Body of pancreas (tissue), 4 donors: Measurements from ENCODE around the gene MYLK.

ENCODE experiments used
- POLR2A ChIP-seq, 3 donors: fragments of 450-650 bp; IDR thresholded peaks; one replicate each; pipeline ENCODE4 v1.6.1; 2016; ENCODE audit warnings: antibody characterized with exemption in 3 of 3, mild to moderate bottlenecking in 2 of 3
- TF ChIP-seq, protein P1 (sequence below), 7 experiments: fragments of 450-650 bp in 4 of 7; fragments of 200-600 bp in 3 of 7; sonication (generic) in 3 of 7; IDR thresholded peaks; one replicate each; pipeline ENCODE4 v1.5.1; 2016 to 2019; ENCODE audit warnings: antibody characterized with exemption in 7 of 7

DNA sequence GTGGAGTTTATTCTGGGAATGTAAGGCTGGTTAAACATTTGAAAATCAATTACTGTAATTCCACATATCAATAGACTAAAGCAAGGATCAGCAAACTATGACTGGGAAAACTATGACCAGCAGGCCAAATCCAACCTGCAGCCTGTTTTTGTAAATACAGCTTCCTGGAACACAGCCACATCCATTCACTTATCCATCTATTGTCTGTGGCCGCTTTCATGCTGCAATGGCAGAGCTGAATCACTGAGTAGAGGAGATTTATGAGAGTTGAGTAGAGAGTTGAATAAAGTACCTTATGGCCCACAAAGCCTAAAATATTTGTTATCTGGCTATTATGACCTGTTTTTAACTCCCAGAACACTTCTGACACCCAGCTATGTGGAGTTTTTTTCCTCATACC lies 12.2 kb downstream of the MYLK start:
- TF ChIP-seq, protein P1, sequence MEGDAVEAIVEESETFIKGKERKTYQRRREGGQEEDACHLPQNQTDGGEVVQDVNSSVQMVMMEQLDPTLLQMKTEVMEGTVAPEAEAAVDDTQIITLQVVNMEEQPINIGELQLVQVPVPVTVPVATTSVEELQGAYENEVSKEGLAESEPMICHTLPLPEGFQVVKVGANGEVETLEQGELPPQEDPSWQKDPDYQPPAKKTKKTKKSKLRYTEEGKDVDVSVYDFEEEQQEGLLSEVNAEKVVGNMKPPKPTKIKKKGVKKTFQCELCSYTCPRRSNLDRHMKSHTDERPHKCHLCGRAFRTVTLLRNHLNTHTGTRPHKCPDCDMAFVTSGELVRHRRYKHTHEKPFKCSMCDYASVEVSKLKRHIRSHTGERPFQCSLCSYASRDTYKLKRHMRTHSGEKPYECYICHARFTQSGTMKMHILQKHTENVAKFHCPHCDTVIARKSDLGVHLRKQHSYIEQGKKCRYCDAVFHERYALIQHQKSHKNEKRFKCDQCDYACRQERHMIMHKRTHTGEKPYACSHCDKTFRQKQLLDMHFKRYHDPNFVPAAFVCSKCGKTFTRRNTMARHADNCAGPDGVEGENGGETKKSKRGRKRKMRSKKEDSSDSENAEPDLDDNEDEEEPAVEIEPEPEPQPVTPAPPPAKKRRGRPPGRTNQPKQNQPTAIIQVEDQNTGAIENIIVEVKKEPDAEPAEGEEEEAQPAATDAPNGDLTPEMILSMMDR (IDR thresholded peaks at IDR 0.05), result no peak
- TF ChIP-seq POLR2A (IDR thresholded peaks at IDR 0.05), result no peak
